HG03571 (cell line): ENCODE measurements around the gene ACSF3.

ENCODE experiments used
- ATAC-seq: cut with Tn5 transposase; IDR thresholded peaks from one replicate; pipeline ENCODE4 v1.9.1; 2021; ENCODE audit not compliant: unreplicated experiment

The ACSF3 gene

DNA sequence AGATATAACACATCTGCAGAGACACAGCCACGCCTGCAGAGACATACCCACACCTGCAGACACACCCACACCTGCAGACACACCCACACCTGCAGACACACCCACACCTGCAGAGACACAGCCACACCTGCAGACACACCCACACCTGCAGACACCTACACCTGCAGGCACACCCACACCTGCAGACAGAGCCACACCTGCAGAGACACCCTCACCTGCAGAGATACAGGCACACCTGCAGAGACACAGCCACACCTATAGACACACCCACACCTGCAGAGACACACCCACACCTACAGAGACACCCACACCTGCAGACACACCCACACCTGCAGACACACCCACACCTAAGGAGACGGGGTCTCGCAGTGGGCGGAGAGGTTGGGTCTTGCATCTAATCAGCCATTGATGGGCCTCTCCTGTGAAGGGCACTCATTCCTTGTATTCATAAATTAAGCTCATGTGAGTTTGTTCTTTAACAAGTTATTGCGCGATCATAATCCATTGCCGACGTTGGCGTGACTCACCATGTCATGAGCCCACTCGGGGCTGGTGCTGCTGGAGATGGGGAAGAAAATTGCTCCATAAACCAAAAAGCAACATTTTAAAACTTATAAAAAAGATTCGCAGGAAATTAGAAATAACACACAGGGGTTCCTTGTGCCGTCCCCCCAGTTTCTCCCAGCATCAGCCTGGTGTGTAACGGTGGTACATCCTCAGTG lies 49.0 kb downstream of the ACSF3 start:
- ATAC-seq: no peak

DNA sequence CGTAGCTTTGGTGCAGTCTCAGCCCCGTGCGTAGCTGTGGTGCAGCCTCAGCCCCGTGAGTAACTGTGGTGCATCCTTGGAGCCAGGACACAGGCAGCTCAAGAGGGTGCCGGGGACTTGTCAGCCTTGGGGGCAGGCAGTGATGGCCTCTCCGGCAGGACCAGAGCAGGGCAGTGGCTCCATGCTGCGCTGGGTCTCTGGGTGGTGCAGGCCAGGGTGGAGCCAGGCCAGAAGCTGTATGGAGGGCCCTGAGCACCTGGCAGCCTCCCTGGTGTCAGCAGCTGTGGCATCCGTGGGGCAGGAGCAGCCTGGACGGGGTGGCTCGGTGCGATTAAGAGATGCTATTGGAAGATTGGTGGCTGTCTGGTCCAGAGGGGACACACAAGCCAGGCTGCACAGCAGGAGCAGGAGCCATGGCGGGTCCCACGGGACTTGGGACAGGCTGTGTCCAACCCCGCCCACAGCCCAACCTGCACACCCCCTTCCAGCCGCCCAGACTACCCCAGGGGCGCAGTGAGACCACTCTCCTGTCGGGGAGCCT lies 49.6 kb downstream of the ACSF3 start:
- ATAC-seq: no peak

DNA sequence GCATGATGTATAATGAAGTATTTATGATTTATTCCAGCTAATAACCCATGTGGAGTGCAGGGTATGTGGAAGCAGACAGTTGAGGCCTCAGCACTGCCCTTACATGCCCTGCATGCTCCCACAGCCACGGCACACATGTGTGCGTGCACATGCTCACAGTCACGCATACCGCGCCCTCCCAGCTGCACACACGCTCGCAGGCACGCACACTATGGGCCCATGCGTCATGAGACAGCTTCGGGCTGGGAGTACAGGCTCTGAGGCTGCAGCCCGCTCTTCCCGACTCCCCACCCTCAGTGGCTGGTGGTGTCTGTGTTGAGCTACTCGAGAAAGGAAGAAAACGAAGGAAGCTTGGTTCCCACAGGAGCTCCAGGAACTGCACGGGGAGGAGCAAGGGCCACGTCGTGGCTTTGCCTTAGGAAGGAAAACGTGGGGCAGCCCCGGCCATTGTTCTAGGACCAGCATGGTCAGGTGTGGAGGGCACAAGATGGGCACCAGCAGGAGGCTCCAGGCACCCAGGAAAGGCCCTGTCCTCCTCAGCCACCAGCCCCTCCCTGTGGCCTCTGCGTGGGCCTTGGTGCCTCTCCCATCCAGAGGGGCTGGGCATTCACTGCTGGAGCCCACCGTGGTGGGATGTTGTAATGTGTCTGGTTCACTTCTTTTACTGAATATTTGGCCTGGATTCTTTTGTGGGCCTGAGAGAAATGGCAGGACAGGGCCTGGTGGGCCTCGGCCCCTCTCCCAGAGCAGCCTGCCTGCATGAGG lies 50.4 kb downstream of the ACSF3 start:
- ATAC-seq: no peak

DNA sequence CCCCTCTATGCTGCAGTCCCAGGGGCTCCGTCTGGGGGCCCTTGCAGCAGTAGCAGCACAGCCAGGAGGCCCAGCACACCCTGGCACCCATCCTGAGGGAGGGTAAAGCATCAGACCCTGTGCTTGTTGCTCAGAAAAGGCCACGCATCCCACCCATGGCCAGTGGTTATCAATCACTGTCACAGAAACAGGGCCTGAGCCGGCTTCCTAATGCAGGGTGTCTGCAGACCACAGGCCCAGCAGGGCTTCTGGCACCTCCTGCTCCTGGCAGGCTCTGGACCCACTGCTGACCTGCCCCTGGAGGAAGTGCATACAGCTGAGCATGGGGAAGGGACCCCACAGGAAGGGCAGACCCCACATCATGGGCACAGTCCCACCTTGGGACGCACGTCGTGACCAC lies 51.0 kb downstream of the ACSF3 start:
- ATAC-seq: no peak

DNA sequence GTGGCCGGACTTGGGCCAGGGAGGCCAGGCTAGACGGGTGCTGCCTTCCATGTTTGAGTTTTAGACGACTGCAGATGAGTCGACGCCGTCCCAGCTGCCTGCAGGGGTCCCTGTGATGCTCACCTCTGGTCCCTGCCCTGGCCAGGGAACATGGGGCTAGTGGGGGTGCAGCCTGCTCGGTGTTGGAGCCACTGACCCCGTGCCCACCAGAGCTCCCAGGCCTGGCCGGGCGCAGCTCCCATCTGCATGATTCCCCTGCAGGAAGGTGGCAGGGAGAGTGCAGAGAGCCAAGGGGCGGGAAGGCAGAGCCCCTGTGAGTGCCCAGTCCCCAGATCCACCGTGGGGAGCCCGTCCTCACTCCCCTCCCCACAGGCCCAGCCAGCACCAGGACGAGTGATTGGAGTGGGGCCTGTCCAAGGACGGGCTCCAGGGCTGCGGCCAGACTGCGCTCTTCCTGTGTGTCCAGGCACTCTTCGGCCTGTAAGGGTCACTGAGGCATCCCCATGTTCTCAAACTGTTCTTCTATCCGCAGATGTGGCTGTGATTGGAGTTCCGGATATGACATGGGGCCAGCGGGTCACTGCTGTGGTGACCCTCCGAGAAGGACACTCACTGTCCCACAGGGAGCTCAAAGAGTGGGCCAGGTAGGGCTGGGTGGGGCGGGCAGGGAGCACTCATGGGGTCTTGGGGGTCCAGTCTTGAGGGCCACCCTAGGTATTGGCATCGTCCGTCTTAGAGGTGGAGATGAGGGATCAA lies 51.9 kb downstream of the ACSF3 start:
- ATAC-seq: no peak

DNA sequence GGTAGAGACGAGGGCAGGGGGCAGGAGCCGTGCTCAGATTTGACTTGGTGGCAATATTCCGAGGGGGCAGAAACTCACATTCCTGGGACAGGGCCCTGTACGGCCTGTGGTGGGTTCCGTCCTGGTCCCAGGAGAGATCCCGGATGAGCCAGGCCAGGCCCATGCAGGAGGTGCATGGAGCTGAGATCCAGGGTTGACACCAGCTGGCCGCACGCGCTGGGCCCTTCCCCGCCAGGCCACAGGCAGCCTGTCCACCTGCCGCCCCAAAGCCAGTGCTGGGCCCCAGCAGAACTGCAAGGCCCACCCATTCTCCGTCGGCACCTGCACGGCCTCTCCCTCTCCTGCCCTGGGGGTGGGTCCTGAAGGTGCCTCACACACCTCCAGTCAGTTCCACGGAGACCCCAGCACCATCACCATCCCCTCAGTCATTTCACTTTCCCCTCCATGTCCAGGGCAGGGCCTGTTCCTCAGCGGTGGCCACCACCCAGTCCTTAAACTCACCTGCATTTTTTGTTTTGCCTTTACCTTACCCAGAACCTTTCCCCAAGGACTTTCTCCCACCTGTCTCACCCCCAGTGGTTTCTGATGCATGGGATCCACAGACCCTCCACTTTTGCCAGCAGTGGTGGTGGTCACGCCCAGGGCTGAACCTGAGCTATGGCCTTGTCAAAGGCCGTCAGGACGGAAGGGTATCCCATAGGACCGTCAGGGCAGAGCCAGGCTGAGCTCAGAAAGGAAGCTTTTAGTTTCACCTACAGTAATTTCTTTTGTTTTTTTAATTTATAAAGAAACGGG lies 52.8 kb downstream of the ACSF3 start:
- ATAC-seq: no peak

- ATAC-seq: no peak
These were observed 53.6 kb downstream of the ACSF3 start for GRCh38 chr16:89147085-89147817.

- ATAC-seq: no peak
These were observed 55.7 kb downstream of the ACSF3 start for GRCh38 chr16:89149386-89149785.

DNA sequence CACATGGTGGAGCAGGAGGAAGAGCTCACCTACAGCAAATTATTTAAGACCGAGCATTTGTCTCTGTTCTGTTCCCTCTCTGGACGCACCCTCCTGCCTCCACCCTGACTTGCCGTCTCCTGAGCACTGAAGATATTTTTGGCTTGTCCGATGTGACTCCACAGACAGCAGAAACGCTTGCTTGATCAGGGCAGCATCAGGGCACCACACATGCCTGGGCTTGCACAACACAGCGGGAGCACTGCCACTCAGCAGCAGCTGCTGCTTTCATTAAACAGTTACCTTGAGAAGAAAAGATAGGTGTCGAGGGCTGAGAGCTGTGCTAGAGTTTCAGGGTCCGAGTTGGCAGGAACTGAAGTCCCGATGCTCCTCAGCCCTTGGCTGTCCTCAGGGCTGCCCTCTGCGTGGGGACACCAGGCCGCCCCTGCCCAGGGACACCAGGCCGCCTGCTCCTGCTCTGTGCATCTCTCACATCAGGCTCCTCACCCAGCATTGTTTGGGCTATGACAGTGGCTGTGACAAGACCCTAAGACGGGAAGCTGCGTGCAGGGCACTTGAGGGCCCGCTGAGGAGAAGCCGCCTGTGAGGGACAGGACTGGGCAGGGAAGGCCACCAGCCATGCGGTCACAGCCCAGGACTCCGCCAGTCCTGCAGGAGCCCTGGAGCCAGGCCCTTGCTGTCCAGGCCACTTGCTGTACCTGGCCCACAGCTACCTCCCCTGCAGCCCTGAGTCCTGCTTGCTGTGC lies 56.6 kb downstream of the ACSF3 start:
- no peak for ATAC-seq

GRCh38 chr16:89150981-89151380 lies 57.3 kb downstream of the ACSF3 start:
- no peak for ATAC-seq

GRCh38 chr16:89152831-89153700 lies 59.4 kb downstream of the ACSF3 start:
- ATAC-seq: no peak

GRCh38 chr16:89153848-89154271 lies 60.2 kb downstream of the ACSF3 start:
- ATAC-seq: no peak

GRCh38 chr16:89154390-89155183 lies 60.9 kb downstream of the ACSF3 start:
- no peak for ATAC-seq

- no peak for ATAC-seq
These were observed 61.6 kb downstream of the ACSF3 start for GRCh38 chr16:89155184-89155679.

GRCh38 chr16:89155851-89156739 lies 62.4 kb downstream of the ACSF3 start:
- no peak for ATAC-seq
